Cardiac fibroblast (primary cell): ENCODE data around the gene OVAAL.

ENCODE experiments used
- DNase-seq, 2 donors: peaks; one replicate each; pipeline versions ENCODE4 v3.0.0 to v3.0.0-alpha.2; 2010; ENCODE audit warnings: low read depth in 2 of 2
- H3K4me3 ChIP-seq, 2 donors: replicated peaks in 1 of 2; 1 replicate in 1 of 2; 2 replicates in 1 of 2; pipeline ENCODE4 v1.5.1; 2011; ENCODE audit warnings: low read depth in 2 of 2, low read length in 2 of 2, mild to moderate bottlenecking in 2 of 2, moderate library complexity in 1 of 2
- TF ChIP-seq, protein P1 (sequence below): IDR thresholded peaks from one replicate; pipeline ENCODE4 v1.5.1; 2011; ENCODE audit warnings: low read depth, mild to moderate bottlenecking, low read length, inconsistent platforms

The OVAAL gene

DNA sequence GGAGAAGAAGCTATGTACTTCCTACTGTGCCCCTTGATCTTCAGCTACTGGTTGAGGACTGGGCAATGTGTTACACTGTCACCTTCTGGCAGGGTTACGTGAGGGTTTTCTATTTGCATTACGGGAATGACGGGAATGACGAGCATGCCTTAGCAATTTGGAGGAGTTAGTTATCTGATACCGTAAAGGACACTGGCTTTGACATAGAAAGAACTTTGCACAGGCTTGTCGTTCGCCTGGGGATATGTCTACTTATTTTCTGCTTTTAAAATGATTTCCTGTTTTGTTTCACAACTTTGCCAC lies 36.6 kb upstream of the OVAAL start:
- H3K4me3 ChIP-seq = no peak overlapping the region

DNA sequence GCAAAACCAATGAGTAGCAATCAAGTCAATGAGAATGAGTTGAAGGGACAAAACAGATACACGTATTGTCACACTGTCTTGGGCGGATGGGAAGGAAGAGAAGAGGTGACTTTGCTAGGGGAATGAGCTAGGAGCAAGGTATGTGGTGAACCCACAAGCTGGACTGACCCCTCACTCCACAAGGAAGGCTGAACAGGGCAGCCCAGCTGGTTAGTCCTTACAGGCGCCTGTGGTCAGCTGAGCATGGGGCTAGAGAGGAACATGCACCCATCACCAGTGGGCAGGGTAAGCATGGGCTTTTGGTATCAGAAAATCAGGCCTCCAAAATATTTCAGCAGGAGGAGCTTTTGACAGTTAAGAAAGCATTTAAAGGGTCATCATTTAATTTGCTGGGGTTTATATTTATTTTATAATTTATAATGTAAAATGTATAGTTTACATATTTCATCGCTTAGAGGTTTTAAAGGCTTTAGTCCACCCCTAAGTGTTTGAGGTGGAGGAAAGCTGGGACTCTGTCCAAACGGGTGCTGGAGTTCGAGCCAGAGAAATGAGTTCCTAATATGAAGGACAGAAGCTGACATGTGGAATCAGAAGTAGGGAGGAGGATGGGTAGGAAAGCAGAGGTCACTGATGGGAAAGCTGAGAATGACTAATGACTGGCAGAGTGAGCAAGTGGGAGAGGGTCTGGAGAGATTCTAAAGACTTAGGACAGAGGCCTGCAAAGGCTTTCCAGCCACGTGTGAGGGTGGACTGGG lies 34.4 kb upstream of the OVAAL start:
- TF ChIP-seq, protein P1, sequence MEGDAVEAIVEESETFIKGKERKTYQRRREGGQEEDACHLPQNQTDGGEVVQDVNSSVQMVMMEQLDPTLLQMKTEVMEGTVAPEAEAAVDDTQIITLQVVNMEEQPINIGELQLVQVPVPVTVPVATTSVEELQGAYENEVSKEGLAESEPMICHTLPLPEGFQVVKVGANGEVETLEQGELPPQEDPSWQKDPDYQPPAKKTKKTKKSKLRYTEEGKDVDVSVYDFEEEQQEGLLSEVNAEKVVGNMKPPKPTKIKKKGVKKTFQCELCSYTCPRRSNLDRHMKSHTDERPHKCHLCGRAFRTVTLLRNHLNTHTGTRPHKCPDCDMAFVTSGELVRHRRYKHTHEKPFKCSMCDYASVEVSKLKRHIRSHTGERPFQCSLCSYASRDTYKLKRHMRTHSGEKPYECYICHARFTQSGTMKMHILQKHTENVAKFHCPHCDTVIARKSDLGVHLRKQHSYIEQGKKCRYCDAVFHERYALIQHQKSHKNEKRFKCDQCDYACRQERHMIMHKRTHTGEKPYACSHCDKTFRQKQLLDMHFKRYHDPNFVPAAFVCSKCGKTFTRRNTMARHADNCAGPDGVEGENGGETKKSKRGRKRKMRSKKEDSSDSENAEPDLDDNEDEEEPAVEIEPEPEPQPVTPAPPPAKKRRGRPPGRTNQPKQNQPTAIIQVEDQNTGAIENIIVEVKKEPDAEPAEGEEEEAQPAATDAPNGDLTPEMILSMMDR = no peak
- H3K4me3 ChIP-seq = no peak overlapping the region
- no peak for DNase-seq

More for the DNA sequence above, 36.6 kb upstream of the OVAAL start:
- peak in 1 of 2 donors; percentile 19 for DNase-seq
- TF ChIP-seq, protein P1 = no peak

DNA sequence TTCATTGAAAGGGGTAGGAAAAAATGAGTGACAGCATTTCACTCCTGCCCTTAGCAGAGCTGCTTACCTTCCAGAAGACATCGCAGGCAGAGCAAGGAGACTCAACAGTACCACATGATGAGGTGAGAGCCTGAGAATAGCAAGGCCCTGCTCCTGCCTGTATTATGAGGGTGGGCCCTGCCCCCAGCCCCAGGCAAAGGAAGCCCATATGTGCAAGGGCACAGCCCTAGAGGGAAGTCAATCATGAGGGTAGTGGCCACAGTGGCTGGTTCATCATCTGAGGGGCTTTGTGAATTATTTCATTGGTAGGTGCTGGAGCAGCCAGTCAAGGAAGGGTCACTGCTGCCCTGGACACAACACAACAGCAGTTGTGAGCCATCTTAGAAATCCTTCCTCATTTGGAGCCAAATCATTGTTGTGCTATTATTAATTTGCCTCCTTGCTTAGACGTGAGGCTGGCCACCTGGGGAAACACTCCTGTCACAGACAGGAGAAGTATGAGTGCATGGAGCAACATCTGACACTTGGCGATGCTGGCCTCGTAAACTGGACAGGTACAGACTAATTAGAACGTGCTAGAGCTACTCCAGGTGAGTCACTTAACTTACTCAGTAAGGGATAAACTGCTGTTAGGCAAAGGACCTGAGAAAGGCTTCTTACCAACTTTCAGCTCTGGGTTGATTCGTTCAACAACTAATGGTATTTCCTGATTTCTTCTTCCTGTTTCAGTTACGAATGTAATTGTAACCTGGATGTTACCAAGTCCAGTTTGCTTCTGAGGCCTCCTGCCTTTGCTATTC lies 33.6 kb upstream of the OVAAL start:
- H3K4me3 ChIP-seq = no peak overlapping the region
- DNase-seq = no peak
- TF ChIP-seq, protein P1 = no peak

DNA sequence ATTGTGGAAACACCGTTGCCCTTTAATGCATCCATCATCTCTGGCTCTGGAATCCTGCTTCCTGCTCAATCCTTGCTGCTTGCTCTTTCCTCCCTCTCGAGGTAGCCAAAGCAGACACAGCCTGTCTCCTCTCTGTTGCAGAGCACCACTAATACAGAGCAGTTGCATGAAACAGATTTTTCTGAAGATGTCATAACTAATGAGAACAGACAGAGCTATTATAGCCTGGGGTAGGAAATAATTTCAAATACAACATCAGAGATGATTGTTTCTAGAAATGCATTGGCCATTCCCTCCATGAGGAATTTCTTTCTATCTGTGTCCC lies 33.1 kb upstream of the OVAAL start:
- no peak for DNase-seq
- H3K4me3 ChIP-seq = no peak overlapping the region
- TF ChIP-seq, protein P1 = no peak

DNA sequence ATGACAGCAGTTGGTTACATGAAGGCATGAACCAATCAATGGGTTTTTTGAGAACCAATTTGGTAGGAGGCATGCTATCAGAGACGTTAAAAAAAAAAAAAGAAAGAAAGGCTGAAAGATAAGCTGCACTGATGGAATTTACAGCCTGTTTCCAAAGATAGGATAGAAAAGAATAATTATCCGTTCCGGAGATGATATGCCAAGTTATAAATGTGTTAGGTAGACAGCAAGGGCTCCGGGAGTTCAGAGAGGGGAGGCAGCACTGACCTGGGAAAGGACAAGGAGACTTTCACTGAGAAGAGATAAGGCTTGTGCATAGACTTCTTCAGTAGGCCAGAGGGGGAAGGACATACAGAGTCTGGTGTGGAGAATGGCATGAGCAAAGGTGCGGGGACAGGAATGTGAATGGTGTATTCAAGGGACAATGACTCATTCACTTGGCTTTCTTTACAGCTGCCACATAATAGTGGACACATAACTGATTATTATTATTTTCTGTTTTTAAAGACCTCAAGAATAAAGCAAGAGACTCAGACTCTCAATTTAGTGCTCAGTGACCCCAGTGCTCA lies 31.6 kb upstream of the OVAAL start:
- TF ChIP-seq, protein P1 = no peak
- H3K4me3 ChIP-seq = no peak overlapping the region
- DNase-seq = peak; percentile 21 to 82

DNA sequence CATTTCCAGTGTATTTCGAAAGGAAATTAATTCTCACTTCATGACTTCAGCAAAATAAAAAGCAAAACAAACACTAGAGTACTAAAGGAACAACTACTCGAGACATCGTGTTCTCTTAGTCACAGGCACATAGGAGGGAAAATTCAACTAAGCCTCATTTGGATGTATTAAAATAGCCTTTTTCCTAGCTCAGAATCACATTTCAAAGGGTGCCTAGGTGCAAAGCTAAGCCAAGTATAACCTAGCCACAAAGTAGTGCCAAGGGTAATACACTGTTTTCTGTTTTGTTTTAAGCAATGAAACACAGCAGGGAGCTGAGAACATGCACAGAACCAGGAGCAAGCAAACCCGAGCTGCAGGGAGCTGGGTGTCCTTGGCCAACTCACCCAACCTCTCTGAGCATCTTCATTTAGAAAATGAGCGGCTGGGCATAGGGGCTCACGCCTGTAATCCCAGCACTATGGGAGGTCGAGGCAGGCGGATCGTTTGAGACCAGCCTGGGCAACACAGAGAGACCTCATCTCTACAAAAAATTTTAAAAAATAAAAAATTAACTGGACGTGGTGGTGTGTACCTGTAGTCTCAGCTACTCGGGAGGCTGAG lies 29.8 kb upstream of the OVAAL start:
- TF ChIP-seq, protein P1 = no peak
- no peak overlapping the region for H3K4me3 ChIP-seq
- peak in 1 of 2 donors; percentile 66 for DNase-seq
